Liver (tissue), 3 donors: ENCODE measurements around the gene PPIL4.

ENCODE experiments used
- EGR1 ChIP-seq, 2 donors: IDR thresholded peaks; 2 replicates each; pipeline ENCODE4 v1.6.1; 2016 to 2018; ENCODE audit warnings: antibody characterized with exemption in 2 of 2, low read depth in 2 of 2
- FOXA1 ChIP-seq: IDR thresholded peaks from 2 replicates; pipeline ENCODE4 v1.6.1; 2016; ENCODE audit warnings: antibody characterized with exemption
- HNF4A ChIP-seq, 2 donors: conservative IDR thresholded peaks; 2 replicates each; pipeline ENCODE4 v1.6.1; 2016; ENCODE audit warnings: antibody characterized with exemption in 2 of 2, mild to moderate bottlenecking in 2 of 2
- JUND ChIP-seq, 2 donors: IDR thresholded peaks; 2 replicates each; pipeline ENCODE4 v1.6.1; 2016; ENCODE audit warnings: antibody characterized with exemption in 2 of 2
- RAD21 ChIP-seq, 2 donors: IDR thresholded peaks; 2 replicates each; pipeline ENCODE4 v1.6.1; 2016; ENCODE audit warnings: antibody characterized with exemption in 2 of 2, mild to moderate bottlenecking in 2 of 2
- RXRA ChIP-seq, 2 donors: IDR thresholded peaks; 2 replicates each; pipeline ENCODE4 v1.6.1; 2017 to 2018; ENCODE audit warnings: antibody characterized with exemption in 2 of 2, mild to moderate bottlenecking in 1 of 2
- YY1 ChIP-seq: IDR thresholded peaks from 2 replicates; pipeline ENCODE4 v1.6.1; 2016; ENCODE audit warnings: antibody characterized with exemption, mild to moderate bottlenecking
- TF ChIP-seq, protein P1 (sequence below): fragments of 150-350 bp; IDR thresholded peaks from 2 replicates; pipeline ENCODE4 v1.5.1; 2017; ENCODE audit warnings: improper control_type of control experiment, low read depth, low read length; ENCODE audit not compliant: missing input control
- TF ChIP-seq, protein P2 (sequence below): IDR thresholded peaks from 2 replicates; pipeline ENCODE4 v1.6.1; 2016; ENCODE audit warnings: antibody characterized with exemption
- TF ChIP-seq, protein P3 (sequence below): IDR thresholded peaks from 2 replicates; pipeline ENCODE4 v1.6.1; 2016; ENCODE audit warnings: antibody characterized with exemption, mild to moderate bottlenecking
- TF ChIP-seq, protein P4 (sequence below): IDR thresholded peaks from 2 replicates; pipeline ENCODE4 v1.6.1; 2016; ENCODE audit warnings: antibody characterized with exemption
- donor health status: healthy.
- donor health status: healthy.

DNA sequence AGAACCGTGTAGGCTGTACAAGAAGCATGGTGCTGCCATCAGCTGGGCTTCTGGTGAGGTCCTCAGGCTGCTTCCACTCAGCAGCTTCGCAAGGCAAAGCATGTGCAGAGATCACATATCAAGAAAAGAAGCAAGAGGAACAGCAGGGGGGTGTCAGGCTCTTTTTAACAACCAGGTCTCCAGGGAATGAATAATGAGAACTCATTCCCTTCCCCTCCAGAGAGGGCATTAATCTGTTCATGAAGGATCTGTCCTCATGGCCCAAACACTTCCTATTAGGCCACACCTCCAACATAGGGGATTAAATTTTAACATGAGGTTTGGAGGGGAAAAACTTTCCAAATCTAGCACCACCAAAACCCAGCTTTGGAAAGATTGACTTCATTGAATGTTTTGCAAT, 40.3 kb upstream of the PPIL4 start:
- TF ChIP-seq, protein P1, sequence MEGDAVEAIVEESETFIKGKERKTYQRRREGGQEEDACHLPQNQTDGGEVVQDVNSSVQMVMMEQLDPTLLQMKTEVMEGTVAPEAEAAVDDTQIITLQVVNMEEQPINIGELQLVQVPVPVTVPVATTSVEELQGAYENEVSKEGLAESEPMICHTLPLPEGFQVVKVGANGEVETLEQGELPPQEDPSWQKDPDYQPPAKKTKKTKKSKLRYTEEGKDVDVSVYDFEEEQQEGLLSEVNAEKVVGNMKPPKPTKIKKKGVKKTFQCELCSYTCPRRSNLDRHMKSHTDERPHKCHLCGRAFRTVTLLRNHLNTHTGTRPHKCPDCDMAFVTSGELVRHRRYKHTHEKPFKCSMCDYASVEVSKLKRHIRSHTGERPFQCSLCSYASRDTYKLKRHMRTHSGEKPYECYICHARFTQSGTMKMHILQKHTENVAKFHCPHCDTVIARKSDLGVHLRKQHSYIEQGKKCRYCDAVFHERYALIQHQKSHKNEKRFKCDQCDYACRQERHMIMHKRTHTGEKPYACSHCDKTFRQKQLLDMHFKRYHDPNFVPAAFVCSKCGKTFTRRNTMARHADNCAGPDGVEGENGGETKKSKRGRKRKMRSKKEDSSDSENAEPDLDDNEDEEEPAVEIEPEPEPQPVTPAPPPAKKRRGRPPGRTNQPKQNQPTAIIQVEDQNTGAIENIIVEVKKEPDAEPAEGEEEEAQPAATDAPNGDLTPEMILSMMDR = no peak
- TF ChIP-seq HNF4A (conservative IDR thresholded peaks at IDR 0.05) = no peak
- TF ChIP-seq, protein P2, sequence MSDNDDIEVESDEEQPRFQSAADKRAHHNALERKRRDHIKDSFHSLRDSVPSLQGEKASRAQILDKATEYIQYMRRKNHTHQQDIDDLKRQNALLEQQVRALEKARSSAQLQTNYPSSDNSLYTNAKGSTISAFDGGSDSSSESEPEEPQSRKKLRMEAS = no peak
- no peak for TF ChIP-seq EGR1 (IDR thresholded peaks at IDR 0.05; ENCODE audit: low read depth in 2 of 2)
- no peak for TF ChIP-seq YY1
- TF ChIP-seq RXRA (IDR thresholded peaks at IDR 0.05) = no peak
- no peak for TF ChIP-seq FOXA1
- no peak for TF ChIP-seq RAD21 (IDR thresholded peaks at IDR 0.05)
- TF ChIP-seq, protein P3, sequence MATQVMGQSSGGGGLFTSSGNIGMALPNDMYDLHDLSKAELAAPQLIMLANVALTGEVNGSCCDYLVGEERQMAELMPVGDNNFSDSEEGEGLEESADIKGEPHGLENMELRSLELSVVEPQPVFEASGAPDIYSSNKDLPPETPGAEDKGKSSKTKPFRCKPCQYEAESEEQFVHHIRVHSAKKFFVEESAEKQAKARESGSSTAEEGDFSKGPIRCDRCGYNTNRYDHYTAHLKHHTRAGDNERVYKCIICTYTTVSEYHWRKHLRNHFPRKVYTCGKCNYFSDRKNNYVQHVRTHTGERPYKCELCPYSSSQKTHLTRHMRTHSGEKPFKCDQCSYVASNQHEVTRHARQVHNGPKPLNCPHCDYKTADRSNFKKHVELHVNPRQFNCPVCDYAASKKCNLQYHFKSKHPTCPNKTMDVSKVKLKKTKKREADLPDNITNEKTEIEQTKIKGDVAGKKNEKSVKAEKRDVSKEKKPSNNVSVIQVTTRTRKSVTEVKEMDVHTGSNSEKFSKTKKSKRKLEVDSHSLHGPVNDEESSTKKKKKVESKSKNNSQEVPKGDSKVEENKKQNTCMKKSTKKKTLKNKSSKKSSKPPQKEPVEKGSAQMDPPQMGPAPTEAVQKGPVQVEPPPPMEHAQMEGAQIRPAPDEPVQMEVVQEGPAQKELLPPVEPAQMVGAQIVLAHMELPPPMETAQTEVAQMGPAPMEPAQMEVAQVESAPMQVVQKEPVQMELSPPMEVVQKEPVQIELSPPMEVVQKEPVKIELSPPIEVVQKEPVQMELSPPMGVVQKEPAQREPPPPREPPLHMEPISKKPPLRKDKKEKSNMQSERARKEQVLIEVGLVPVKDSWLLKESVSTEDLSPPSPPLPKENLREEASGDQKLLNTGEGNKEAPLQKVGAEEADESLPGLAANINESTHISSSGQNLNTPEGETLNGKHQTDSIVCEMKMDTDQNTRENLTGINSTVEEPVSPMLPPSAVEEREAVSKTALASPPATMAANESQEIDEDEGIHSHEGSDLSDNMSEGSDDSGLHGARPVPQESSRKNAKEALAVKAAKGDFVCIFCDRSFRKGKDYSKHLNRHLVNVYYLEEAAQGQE = no peak
- TF ChIP-seq JUND (IDR thresholded peaks at IDR 0.05) = no peak
- TF ChIP-seq, protein P4, sequence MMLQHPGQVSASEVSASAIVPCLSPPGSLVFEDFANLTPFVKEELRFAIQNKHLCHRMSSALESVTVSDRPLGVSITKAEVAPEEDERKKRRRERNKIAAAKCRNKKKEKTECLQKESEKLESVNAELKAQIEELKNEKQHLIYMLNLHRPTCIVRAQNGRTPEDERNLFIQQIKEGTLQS = no peak
